Bronchial epithelial cell (primary cell): ENCODE data around the gene RNF151. TPM values are rescaled to one million over a fixed set of nuclear protein-coding genes. Genes with fewer than 3 reads are reported as not detected.

Experiments
- DNase-seq: peaks from one replicate; pipeline ENCODE4 v3.0.0-alpha.2; 2010; ENCODE audit warnings: low read depth
- FAIRE-seq: peaks from 2 replicates; lab custom pipeline; 2011; peaks lifted over from hg19 to GRCh38; lab: Jason Lieb, UNC
- H3K27me3 ChIP-seq: 2 replicates; pipeline ENCODE4 v1.5.1; 2011; ENCODE audit warnings: low read length; ENCODE audit not compliant: control insufficient read depth, insufficient read depth
- H3K36me3 ChIP-seq: 2 replicates; pipeline ENCODE4 v1.5.1; 2011; ENCODE audit warnings: low read length; ENCODE audit not compliant: control insufficient read depth, insufficient read depth
- H3K4me3 ChIP-seq: 2 replicates; pipeline ENCODE4 v1.5.1; 2011; ENCODE audit warnings: mild to moderate bottlenecking, low read depth, low read length, control low read depth
- CTCF ChIP-seq: IDR thresholded peaks from 2 replicates; pipeline ENCODE4 v1.5.1; 2011; ENCODE audit warnings: mild to moderate bottlenecking, moderate library complexity, low read length, control low read depth, inconsistent platforms; ENCODE audit not compliant: insufficient read depth, severe bottlenecking
- total RNA-seq: library from RNA; depleted of rRNA; stranded (reverse); fragments of >200 nt; gene quantifications from 2 replicates; pipeline ENCODE4 v1.2.1, GENCODE V29; 2014

The RNF151 gene
- total RNA-seq, 1 donor from 2014 or later = not detected

GRCh38 chr16:1981398-1981836, 14.8 kb downstream of the RNF151 start, which contains the start of gene NOXO1:
Gene NOXO1, minus strand, starts transcription at chr16:1981469. Its CDS starts 290 bp downstream, at chr16:1981179.
- no peak for DNase-seq
- no peak for FAIRE-seq
- Histone ChIP-seq H3K4me3 (peak within 1 kb of the TSS; percentile 50), H3K36me3 (peaks cover 17% of the 10 kb centered on the region), H3K27me3 (peaks cover 5% of the 10 kb centered on the region)
- no peak for TF ChIP-seq CTCF

- DNase-seq = no peak
- H3K4me3 ChIP-seq = no peak overlapping the region
- FAIRE-seq = no peak
- peaks cover 18% of the 10 kb centered on the region for H3K36me3 ChIP-seq
- H3K27me3 ChIP-seq = peaks cover 5% of the 10 kb centered on the region
- TF ChIP-seq CTCF = no peak
Observed at GRCh38 chr16:1982013-1982433, 15.4 kb downstream of the RNF151 start.

GRCh38 chr16:1982991-1983543, 16.4 kb downstream of the RNF151 start:
- TF ChIP-seq CTCF = peak; percentile 19
- FAIRE-seq (no peak), DNase-seq (no peak)
- Histone ChIP-seq H3K27me3 (peaks cover 5% of the 10 kb centered on the region), H3K36me3 (peaks cover 13% of the 10 kb centered on the region), H3K4me3 (peak overlapping the region; percentile 66)

GRCh38 chr16:1983544-1984346, 17.1 kb downstream of the RNF151 start, which contains the start of gene GFER:
Gene GFER, plus strand, starts transcription at chr16:1984193. Its CDS starts 26 bp downstream, at chr16:1984219.
- Histone ChIP-seq H3K36me3 (peaks cover 10% of the 10 kb centered on the region), H3K27me3 (peaks cover 9% of the 10 kb centered on the region), H3K4me3 (peak within 1 kb of the TSS; percentile 66)
- TF ChIP-seq CTCF = peak; percentile 18
- FAIRE-seq (no peak), DNase-seq (peak; percentile 56)

- peak overlapping the region; percentile 66 for H3K4me3 ChIP-seq
- no peak for TF ChIP-seq CTCF
- DNase-seq (no peak), FAIRE-seq (no peak)
- H3K36me3 ChIP-seq = peaks cover 10% of the 10 kb centered on the region
- peaks cover 16% of the 10 kb centered on the region for H3K27me3 ChIP-seq
Observed at GRCh38 chr16:1984347-1985225, 17.9 kb downstream of the RNF151 start.
